Putamen (tissue), 1 donor: ENCODE results near the gene ARHGAP29.

Source experiments
- DNase-seq: peaks from one replicate; pipeline ENCODE4 v3.0.0-alpha.2; 2016; ENCODE audit warnings: low spot score

ARHGAP29 gene

GRCh38 chr1:94237291-94238226 lies at the start of gene ARHGAP29:
ARHGAP29 (minus strand) TSS chr1:94237584; CDS start chr1:94231611, 5,973 bp downstream.
- no peak for DNase-seq

GRCh38 chr1:94286864-94287437 lies 49.6 kb upstream of the ARHGAP29 start:
- DNase-seq = no peak

- no peak for DNase-seq
Observed at GRCh38 chr1:94285031-94285654, 47.8 kb upstream of the ARHGAP29 start.

GRCh38 chr1:94284476-94284875 lies 47.1 kb upstream of the ARHGAP29 start:
- no peak for DNase-seq

- DNase-seq = no peak
Observed at GRCh38 chr1:94283462-94283861, 46.1 kb upstream of the ARHGAP29 start.

- no peak for DNase-seq
Observed at GRCh38 chr1:94282143-94282711, 44.8 kb upstream of the ARHGAP29 start.

GRCh38 chr1:94281361-94282142 lies 44.2 kb upstream of the ARHGAP29 start:
- DNase-seq = no peak

- no peak for DNase-seq
Observed at GRCh38 chr1:94280541-94280940, 43.2 kb upstream of the ARHGAP29 start.

GRCh38 chr1:94279462-94279861 lies 42.1 kb upstream of the ARHGAP29 start:
- DNase-seq = no peak

GRCh38 chr1:94279038-94279437 lies 41.7 kb upstream of the ARHGAP29 start:
- no peak for DNase-seq

GRCh38 chr1:94276988-94277434 lies 39.6 kb upstream of the ARHGAP29 start:
- no peak for DNase-seq

- no peak for DNase-seq
Observed at GRCh38 chr1:94275083-94275482, 37.7 kb upstream of the ARHGAP29 start.

- no peak for DNase-seq
Observed at GRCh38 chr1:94274561-94274960, 37.2 kb upstream of the ARHGAP29 start.

- DNase-seq = no peak
Observed at GRCh38 chr1:94273111-94273510, 35.7 kb upstream of the ARHGAP29 start.

- DNase-seq = no peak
Observed at GRCh38 chr1:94272388-94272787, 35.0 kb upstream of the ARHGAP29 start.

GRCh38 chr1:94271373-94271772 lies 34.0 kb upstream of the ARHGAP29 start:
- DNase-seq = no peak

GRCh38 chr1:94270801-94271203 lies 33.4 kb upstream of the ARHGAP29 start:
- DNase-seq = no peak

GRCh38 chr1:94269921-94270320 lies 32.5 kb upstream of the ARHGAP29 start:
- DNase-seq = no peak

GRCh38 chr1:94265906-94266305 lies 28.5 kb upstream of the ARHGAP29 start:
- DNase-seq = no peak

GRCh38 chr1:94265011-94265422 lies 27.6 kb upstream of the ARHGAP29 start:
- DNase-seq = no peak

GRCh38 chr1:94260635-94261387 lies 23.4 kb upstream of the ARHGAP29 start:
- DNase-seq = no peak
